T1000 (cell line): ENCODE results near the gene GPR31.

Experiments used
- DNase-seq: peaks from one replicate; lab custom pipeline; 2025; ENCODE audit warnings: mixed read lengths; lab: John Stamatoyannopoulos, UW

The GPR31 gene

DNA sequence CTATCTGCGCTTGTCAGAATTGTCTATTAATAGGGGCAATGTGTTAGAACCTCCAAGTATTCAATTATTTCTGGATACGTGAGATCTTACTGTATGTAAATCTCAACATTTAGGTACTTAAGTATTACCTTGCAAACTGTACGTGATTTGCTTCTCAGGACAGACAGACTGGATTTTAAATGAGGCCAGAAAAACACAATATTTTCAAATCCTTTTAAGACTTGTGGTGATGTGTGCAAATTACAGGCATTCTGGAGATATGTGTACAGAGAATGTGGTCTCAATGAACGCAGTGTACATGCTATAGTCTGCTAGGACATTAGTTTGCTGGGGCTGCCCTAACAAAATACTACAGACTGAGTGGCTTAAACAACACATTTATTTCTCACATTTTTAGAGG, 18.0 kb downstream of the GPR31 start:
- no peak for DNase-seq

DNA sequence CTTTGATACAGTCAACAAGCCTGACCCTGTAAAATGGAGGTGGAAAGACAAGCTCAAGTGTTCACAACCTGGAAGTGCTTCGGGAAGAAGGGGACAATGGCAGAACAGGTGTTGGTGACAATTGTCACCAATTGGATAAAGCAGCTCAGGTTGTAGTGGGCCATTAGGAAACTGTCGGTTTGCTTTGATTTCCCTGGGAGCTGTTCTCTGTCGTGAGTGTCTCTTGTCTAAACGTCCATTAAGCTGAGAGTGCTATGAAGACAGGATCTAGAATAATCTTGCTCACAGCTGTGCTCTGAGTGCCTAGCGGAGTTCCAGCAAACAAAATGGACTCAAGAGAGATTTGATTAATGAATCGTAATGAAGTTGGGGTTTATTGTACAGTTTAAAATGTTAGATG, 19.9 kb downstream of the GPR31 start:
- DNase-seq: no peak

DNA sequence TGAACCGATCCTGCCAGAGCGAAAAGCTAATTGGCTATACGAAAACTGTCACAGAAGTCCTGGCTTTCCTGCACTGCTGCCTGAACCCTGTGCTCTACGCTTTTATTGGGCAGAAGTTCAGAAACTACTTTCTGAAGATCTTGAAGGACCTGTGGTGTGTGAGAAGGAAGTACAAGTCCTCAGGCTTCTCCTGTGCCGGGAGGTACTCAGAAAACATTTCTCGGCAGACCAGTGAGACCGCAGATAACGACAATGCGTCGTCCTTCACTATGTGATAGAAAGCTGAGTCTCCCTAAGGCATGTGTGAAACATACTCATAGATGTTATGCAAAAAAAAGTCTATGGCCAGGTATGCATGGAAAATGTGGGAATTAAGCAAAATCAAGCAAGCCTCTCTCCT, 20.7 kb downstream of the GPR31 start:
- no peak for DNase-seq

DNA sequence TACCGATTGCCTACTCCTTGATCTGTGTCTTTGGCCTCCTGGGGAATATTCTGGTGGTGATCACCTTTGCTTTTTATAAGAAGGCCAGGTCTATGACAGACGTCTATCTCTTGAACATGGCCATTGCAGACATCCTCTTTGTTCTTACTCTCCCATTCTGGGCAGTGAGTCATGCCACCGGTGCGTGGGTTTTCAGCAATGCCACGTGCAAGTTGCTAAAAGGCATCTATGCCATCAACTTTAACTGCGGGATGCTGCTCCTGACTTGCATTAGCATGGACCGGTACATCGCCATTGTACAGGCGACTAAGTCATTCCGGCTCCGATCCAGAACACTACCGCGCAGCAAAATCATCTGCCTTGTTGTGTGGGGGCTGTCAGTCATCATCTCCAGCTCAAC, 21.4 kb downstream of the GPR31 start:
- DNase-seq: no peak

DNA sequence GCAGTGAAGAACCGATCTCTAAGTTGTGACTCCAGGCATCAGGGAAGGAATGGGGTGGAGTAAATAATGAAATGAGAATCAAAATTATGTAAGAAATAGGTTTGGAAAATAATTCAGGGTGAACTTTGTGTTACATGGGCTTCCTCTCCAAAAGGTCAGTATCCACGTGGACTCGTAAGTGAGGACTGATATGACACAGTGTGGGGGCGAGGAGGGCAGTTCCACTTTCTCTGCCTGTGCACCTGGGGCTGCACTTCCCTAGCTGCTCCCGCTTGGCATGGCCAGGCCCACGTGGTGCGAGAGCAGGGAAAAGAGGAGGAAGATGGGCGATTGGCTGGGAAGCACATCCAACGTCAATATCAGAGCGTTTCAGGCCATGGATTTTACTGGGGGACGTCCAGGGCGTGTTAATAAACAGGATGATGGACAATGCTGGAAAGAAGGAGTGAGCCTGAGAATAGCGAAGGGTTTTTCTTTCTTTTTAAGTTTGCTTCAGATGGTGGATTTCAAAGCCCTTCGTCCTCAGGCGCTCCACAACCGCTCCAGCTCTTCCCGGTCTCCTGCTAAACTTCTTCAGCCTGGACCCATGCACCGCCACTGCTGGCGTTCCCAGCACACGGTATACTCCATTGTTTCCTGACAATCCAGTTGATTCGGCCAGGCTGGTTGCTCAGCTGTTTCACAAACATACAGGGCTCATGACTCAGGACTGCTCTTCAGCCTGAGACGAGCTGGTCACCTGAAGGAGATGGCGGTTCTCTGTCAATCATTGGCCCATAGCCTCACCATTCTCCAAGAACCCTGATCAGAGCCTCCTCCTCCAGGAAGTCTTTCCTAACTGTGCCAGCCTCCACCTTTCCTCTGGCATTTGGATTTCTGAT, 23.1 kb downstream of the GPR31 start:
- no peak for DNase-seq

DNA sequence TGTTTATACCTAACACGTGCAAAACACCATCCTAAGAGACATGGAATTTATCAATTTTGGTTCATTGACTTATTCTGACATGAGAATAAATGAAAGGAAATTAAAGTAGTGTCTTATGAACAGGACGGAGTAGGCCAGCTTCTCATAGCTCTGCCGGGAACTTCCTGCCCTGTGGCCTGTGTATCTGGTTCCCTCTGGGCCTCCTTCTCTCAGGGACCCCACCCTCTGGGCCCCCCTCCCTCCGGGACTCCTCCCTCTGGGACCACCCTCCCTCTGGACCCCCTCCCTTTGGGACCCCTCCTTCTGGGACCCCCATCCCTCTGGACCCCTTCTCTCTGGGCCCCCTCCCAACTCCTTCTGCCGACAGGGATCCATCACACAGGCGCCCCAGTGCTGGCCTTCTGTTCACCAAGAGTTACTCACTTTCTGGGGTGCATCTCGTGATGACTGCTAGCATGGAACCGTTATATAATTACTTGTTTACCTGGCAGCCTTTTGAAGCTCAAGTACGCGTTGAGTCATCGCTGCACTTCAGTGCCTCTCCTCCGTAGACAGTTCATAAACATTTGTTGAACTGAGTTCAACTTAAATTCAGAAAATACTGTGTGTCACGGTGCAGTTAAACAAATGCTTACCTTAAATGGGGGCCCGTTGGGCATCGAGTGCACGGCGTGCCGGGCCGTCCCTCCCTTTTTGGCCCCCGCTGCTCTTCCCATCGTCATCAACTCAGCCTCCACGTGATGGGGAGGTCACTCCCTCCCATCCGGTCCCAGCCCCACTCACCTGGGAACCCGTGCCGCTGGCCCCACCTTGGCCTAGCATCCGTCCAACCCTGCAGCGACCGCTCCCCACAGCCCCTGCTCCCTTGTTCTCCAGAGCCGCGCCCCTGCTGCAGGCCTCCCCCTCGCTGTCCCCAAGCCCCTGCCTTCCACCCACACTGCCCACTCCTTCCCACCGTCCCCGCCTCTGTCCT, 26.8 kb downstream of the GPR31 start:
- no peak for DNase-seq

DNA sequence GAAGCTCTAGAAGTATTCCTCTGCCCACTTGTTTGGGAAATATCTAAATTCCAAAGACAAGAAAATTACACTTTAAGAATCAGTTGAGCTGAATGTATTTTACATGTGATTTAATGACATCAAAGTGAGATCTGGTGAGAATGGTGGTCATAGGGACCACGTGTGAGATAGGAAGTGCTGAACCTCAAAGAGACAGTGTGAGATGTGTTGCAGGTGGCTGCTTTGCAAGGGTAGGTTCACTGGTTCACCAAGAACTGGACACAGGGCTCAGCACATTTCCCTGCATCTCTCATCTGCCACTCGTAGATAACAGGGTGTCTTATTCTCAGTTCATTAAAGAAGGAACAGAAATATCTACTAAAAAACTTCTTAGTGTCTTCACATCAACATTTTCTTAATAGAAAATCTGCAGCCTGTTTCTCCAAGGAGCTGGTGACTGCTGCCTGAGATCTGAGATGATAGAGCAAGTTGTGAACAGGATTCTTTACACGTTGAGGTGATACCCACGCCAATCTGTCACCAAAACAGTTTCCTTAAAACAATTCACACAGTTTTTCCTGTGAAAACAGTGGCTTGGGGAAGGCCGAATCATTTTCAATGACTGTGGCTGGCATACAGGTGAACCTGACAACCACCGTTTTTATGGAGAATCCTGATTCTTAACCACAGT, 27.6 kb downstream of the GPR31 start:
- DNase-seq: no peak

DNA sequence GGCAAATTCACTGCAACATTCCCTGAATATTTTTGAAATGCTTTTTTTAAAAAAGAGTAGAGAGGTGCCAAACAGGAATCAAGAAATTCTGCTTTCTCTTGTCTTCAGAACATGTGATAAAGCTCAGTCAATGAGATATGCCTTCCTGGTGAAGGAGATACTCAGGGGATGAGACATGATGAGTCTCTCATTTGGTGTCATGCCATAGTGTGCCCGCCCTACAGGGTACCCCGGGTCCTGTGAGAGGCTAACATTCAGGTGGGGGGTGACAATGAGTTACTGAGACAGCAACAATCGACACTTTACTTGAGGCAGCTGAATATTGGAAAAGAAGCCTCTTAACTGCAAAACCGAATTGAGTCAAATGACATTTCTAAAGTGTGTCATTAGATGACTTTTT, 28.2 kb downstream of the GPR31 start:
- no peak for DNase-seq

DNA sequence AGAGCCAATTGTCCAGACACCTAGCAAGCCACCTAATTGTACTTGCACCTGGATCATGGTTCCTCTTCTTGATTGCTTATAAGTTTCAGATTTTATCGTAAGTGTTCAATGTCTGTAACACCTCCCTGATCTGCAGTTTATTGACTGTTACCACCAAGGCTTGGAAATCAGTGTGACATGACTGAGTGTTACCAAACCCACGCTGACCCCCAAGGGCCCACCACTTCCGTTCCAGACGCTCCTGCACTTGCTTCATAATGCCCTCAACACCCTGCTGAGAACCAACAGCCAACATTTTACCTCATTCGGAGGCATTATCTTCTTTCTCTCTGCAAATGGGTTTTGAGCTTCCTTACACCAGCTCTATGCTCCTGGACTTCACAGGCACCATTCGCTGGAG, 28.6 kb downstream of the GPR31 start:
- no peak for DNase-seq

DNA sequence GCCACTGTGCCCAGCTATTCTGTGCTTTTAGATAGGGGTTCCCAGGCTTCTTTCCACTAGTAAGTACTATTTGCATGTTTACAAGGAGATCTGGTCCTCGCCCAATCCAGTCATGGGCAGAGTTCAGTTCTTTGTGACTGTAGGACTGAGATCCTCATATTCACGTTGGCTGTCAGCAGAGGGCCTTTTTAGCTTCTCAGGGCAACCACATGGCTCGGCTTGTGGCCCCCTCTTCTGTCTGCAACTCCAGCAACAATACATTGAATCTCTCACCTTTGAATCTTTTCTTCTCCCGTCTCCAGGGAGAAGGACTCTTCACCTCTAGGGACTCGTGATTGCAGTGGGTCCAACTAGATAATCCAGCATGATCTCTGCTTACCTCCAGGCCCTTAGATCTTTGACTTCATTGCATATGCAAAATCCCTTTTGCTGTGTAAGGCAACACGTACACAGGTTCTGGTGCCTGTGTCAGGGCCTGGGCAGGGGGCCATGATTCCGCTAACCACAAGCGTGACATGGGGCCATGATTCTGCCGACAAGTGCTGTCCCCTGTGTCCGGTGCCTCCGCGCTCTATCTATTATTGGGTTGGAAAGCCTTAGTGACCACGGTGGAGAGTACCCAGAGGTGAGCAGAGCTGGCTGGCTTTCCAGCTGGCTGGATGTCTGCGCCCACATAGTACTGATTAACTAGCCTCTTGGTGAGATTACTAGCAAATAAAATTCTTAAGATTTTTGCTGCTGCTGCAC, 29.8 kb downstream of the GPR31 start:
- no peak for DNase-seq

DNA sequence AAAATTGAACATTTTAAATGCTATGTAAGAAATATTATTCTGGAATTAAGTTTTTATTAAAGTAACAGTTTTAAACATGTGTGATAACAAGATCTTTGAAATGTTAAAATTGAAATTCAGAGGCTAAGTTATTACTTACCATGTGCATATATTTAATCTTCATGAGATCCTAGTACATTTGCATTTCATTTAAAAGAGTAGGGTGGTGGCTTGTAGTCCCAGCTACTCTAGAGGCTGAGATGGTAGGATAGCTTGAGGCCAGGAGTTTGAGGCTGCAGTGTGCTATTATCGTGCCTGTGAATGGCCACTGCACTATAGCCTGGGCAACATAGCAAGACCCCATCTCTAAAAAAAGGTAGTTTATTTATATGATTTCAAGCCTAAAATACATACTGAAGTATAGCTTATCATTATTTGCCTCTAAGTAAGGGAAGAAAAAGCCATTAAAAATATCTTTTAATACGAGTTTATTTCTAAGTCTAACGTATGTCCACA, 31.9 kb downstream of the GPR31 start:
- DNase-seq: no peak

DNA sequence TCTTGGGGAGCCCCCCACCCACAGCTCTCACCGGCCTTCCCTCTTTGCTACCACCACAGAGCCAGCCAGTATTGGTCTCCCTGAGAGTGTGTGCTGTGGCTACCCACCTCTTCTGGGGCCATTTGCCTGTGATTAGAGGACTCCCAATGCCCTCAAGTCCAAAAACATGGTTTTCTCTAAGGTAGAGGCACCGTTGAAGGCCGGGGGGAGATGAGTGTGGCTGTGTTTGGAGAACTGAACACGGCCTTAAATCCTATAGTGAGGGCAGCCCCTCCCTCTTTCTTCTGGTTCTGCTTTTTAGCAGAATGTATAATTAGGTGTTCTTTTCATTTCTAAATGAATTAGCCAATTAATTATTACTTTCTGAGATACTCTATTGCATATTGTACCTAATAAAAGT, 32.4 kb downstream of the GPR31 start:
- DNase-seq: no peak

DNA sequence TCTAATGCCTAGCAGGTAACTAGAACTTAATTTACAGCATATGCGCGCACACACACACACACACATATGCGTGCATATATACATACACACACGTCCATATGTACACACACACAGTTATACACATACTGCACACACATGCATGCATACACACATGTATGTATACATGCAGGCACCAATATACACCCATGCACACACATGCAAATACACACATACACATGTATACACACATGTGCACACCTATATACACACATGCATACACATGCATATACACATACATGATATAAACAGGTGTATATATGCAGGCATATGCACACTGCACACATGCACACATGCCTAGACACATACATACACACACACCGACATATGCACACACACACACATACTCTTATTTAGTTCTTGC, 33.0 kb downstream of the GPR31 start:
- no peak for DNase-seq

DNA sequence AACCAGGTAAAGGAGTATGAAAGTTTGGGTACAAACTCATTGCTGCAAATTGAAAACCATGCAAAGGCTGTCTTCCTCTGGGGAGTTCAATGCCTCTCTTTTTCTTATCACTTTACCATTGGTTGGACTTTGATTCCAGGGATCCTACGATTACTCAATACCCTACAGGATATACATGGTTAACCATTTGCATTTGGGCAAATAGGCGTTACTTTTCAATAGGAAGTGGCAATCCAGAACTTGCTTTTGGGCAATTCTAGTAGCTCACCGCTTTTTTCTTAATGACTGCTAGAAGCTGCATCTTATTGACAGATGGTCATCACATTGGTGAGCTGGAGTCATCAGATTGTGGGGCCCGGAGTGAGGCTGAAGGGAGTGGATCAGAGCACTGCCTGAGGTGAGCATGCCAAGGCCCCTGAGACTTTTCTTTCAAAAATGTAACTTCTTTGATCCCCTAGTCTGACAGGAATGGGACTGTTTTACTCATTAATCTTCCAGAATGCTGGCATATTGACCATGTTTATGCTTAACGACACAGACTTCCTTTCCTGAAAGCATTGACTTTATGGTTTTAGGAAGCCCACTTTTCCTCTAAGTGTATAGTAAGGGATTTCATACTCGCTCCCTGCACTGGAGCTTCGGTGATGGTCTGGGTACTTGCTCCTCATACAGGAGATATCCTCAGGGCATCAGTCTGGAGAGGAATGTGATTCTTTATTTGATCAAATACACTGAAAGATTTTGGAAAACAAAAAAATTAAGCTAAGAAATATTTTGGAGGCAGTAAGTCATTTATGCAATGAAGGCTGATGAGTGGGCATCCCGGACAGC, 34.7 kb downstream of the GPR31 start, which contains the start of gene CCR6:
CCR6 (plus strand) TSS at position 270 of the 831 bp plus-strand sequence. CDS start 13,039 bp downstream, outside the sequence.
- no peak for DNase-seq

DNA sequence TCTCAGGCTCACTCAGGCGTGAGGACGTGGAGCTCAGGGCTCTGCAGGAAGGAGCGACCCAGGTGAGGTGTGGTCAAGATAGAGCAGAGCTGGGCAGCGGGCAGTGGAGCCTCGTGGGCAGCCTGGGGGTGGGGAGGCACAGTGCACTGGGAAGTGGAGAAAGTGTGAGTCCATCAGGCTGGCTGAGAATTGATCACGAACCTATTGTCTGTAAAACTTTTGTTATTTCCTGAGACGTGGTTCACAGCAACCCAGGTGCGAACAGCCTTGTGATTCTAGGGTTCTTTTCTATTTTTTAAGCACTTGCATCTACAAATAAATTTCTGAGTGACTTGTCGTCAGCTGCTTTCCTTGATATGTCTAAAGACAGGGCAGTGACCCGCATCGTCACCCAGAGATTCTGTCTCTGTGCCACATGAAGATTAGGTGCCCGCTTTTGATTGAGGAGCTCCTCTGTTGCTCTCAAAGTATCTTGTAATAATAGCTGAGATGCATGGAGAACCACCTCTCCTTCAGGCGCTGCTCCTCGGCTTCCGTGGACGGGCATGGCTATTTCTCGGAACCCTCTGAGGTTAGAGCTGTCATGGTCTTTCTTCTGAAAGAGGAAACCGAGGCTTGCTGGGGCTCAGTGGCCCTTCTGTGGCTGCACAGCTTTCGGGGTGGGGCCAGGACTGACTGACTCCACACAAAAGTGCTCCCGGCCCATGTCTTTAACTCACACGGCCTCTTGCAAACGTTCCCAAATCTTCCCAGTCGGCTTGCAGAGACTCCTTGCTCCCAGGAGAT, 35.5 kb downstream of the GPR31 start:
- no peak for DNase-seq

DNA sequence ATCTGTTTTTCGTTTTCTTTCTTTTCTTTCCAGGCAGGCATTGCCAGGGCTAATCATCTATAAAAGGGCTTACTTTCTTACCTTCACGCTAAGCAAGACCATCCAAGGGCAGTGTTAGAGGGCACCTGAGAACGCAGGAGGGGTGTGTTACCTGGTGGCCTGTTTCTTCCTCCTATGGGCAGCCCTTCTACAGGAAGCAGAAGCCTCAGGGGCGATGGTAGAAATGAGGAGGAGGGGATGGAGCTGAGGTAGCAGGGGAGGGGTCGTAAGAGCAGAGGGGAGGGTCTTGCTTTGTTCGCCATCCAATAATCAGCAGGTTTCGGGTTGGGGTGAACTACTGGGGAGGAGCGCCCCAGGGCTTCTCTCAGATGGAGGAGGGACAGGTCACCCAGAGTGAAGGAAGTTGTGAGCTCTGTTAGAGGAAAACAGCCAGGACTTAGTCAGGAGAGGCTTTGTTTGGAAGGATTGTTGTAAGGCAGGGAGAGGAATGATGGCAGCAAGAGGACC, 36.4 kb downstream of the GPR31 start:
- DNase-seq: no peak

DNA sequence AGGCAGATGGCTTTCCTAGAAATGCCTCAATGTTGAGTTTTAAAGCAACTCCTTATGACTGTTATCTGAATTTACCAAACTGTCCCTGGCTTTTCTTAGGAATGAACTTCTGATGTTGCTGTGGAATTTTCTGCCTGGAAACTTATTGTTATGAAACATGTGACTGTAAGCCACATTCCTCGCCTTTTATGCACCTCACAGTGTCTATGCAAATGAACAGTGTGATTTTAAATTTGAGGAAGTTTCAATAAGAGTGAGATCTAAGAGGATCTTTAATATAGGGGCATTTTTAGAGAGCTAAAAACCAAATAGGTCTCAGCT, 37.2 kb downstream of the GPR31 start:
- no peak for DNase-seq

DNA sequence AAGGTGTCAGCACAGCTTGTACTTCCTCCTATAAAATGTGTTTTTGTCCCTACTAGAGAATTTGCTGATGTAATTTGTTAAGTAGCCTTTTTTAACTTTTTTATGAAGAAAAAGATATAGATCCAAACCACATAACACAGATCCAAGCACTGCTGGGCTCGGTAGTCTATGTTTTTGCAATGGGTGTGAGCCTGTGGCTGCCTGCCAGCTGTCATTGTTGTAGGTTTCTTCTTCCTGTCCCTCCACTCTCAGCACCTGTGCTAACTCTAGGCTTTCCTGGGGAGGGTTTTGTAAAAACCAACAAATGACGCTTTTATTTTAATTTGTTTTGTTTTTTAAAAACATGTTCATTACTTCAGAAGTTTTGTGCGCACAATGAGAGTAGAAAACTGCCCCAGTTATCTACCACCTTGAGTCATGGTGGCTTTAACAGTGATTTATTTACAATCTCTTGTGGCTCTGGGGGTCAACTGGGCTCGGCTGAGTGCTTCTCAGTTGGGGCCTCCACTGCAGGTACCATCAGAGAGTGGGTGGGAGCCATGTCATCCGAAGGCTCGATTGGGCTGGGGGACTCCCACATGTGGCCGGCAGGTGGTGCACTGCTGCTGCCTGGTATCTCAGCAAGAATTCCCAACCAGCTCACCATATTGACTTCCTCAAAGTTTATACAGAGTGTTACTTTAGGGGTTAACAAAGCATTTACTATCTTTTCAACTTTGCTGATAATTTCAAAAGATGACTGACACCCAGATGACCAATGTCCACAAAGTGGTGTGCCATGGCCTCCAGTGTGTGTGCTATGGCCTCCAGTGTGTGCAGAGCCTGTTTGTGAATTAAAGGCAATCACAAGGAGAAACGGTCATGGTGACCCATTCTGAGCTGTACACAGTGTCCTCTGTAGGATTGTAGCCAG, 37.9 kb downstream of the GPR31 start:
- DNase-seq: no peak
